Liver (tissue), 9 donors: Measurements from ENCODE around the gene CHN2. TPM values are rescaled to one million over a fixed set of nuclear protein-coding genes. Genes with fewer than 3 reads are reported as not detected.

Experiments used
- DNase-seq: peaks from one replicate; pipeline ENCODE4 v3.0.0-alpha.2; 2017; ENCODE audit warnings: low spot score
- H3K27ac ChIP-seq, 2 donors: one replicate each; pipeline ENCODE4 v1.7.0; 2013; ENCODE audit warnings: inconsistent platforms in 2 of 2, low read length in 2 of 2, control low read depth in 1 of 2, low read depth in 1 of 2, mild to moderate bottlenecking in 1 of 2
- H3K27me3 ChIP-seq, 4 donors: one replicate each; pipeline versions ENCODE4 v1.6.1 to v1.7.0; 2013; ENCODE audit warnings: low read length in 3 of 4, inconsistent platforms in 1 of 4, mild to moderate bottlenecking in 1 of 4, moderate library complexity in 1 of 4; ENCODE audit not compliant: control insufficient read depth in 4 of 4, insufficient read depth in 4 of 4
- H3K36me3 ChIP-seq, 4 donors: one replicate each; pipeline versions ENCODE4 v1.6.1 to v1.7.0; 2013; ENCODE audit warnings: low read length in 3 of 4, mild to moderate bottlenecking in 3 of 4, low read depth in 1 of 4, moderate library complexity in 1 of 4; ENCODE audit not compliant: control insufficient read depth in 4 of 4, insufficient read depth in 3 of 4
- H3K4me1 ChIP-seq, 4 donors: one replicate each; pipeline versions ENCODE4 v1.6.1 to v1.7.0; 2013; ENCODE audit warnings: low read length in 3 of 4, mild to moderate bottlenecking in 3 of 4, moderate library complexity in 1 of 4; ENCODE audit not compliant: control insufficient read depth in 4 of 4, insufficient read depth in 4 of 4
- H3K4me3 ChIP-seq, 3 donors: one replicate each; pipeline versions ENCODE4 v1.6.1 to v1.7.0; 2013; ENCODE audit warnings: low read length in 3 of 3, control low read depth in 1 of 3, low read depth in 1 of 3, mild to moderate bottlenecking in 1 of 3
- H3K9ac ChIP-seq, 2 donors: one replicate each; pipeline ENCODE4 v1.7.0; 2013; ENCODE audit warnings: low read length in 2 of 2, mild to moderate bottlenecking in 2 of 2, moderate library complexity in 2 of 2, control low read depth in 1 of 2, low read depth in 1 of 2
- H3K9me3 ChIP-seq, 4 donors: one replicate each; pipeline versions ENCODE4 v1.6.1 to v1.7.0; 2013; ENCODE audit warnings: low read length in 3 of 4; ENCODE audit not compliant: control insufficient read depth in 4 of 4
- ATF3 ChIP-seq: IDR thresholded peaks from 2 replicates; pipeline ENCODE4 v1.6.1; 2016; ENCODE audit warnings: antibody characterized with exemption
- CTCF ChIP-seq: fragments of 150-350 bp; IDR thresholded peaks from 2 replicates; pipeline ENCODE4 v1.5.1; 2017; ENCODE audit warnings: improper control_type of control experiment, low read depth, low read length; ENCODE audit not compliant: missing input control
- EGR1 ChIP-seq, 2 donors: IDR thresholded peaks; 2 replicates each; pipeline ENCODE4 v1.6.1; 2016 to 2018; ENCODE audit warnings: antibody characterized with exemption in 2 of 2, low read depth in 2 of 2
- FOXA1 ChIP-seq: IDR thresholded peaks from 2 replicates; pipeline ENCODE4 v1.6.1; 2016; ENCODE audit warnings: antibody characterized with exemption
- GABPA ChIP-seq, 2 donors: IDR thresholded peaks in 1 of 2; conservative IDR thresholded peaks in 1 of 2; 2 replicates each; pipeline ENCODE4 v1.6.1; 2016; ENCODE audit warnings: antibody characterized with exemption in 2 of 2, mild to moderate bottlenecking in 1 of 2, moderate library complexity in 1 of 2
- HNF4A ChIP-seq, 2 donors: conservative IDR thresholded peaks; 2 replicates each; pipeline ENCODE4 v1.6.1; 2016; ENCODE audit warnings: antibody characterized with exemption in 2 of 2, mild to moderate bottlenecking in 2 of 2
- JUND ChIP-seq, 2 donors: IDR thresholded peaks; 2 replicates each; pipeline ENCODE4 v1.6.1; 2016; ENCODE audit warnings: antibody characterized with exemption in 2 of 2
- MAX ChIP-seq: IDR thresholded peaks from 2 replicates; pipeline ENCODE4 v1.6.1; 2016; ENCODE audit warnings: antibody characterized with exemption
- NR2F2 ChIP-seq: IDR thresholded peaks from 2 replicates; pipeline ENCODE4 v1.6.1; 2016; ENCODE audit warnings: antibody characterized with exemption
- RAD21 ChIP-seq, 2 donors: IDR thresholded peaks; 2 replicates each; pipeline ENCODE4 v1.6.1; 2016; ENCODE audit warnings: antibody characterized with exemption in 2 of 2, mild to moderate bottlenecking in 2 of 2
- REST ChIP-seq: IDR thresholded peaks from 2 replicates; pipeline ENCODE4 v1.6.1; 2016; ENCODE audit warnings: antibody characterized with exemption, mild to moderate bottlenecking
- RXRA ChIP-seq, 2 donors: IDR thresholded peaks; 2 replicates each; pipeline ENCODE4 v1.6.1; 2017 to 2018; ENCODE audit warnings: antibody characterized with exemption in 2 of 2, mild to moderate bottlenecking in 1 of 2
- SP1 ChIP-seq: IDR thresholded peaks from 2 replicates; pipeline ENCODE4 v1.6.1; 2018; ENCODE audit warnings: antibody characterized with exemption, mild to moderate bottlenecking
- YY1 ChIP-seq: IDR thresholded peaks from 2 replicates; pipeline ENCODE4 v1.6.1; 2016; ENCODE audit warnings: antibody characterized with exemption, mild to moderate bottlenecking
- ZBTB33 ChIP-seq: IDR thresholded peaks from 2 replicates; pipeline ENCODE4 v1.6.1; 2016; ENCODE audit warnings: antibody characterized with exemption
- WGBS: extraction: QIAGEN DNeasy Blood & Tissue Kit; methylation state at CpG from one replicate; pipeline ENCODE4 v1.1.7; 2013; 5-methylcytosine and 5-hydroxymethylcytosine counted together
- polyA plus RNA-seq, 2 donors: library from polyadenylated mRNA; stranded (reverse) in 1 of 2; unstranded in 1 of 2; fragments of 200-250 nt in 1 of 2; fragments of >200 nt in 1 of 2; fragmentation: Nextera tagmentation in 1 of 2; extraction: Ambion mirVana in 1 of 2; gene quantifications; one replicate each; pipeline versions ENCODE4 v1.2.1 to v1.2.3, GENCODE V29; 2013 to 2015
- total RNA-seq, 2 donors: library from RNA; depleted of rRNA; stranded (reverse); fragments of >200 nt; gene quantifications; one replicate each; pipeline ENCODE4 v1.2.3, GENCODE V29; 2014
- donor health status: healthy.
- donor health status: healthy.
- donor health status: healthy.
- donor health status: healthy.
- donor health status: healthy.

Gene CHN2
- total and polyA plus RNA-seq, 4 donors, result 8.3 to 25.4 (median 17.8) TPM

- Histone ChIP-seq H3K36me3 (peaks cover 0 to 2% (median under 1%) of the 10 kb centered on the region in 4 donors), H3K4me3 (no peak overlapping the region), H3K9ac (no peak overlapping the region), H3K9me3 (no peaks in the 10 kb centered on the region), H3K27ac (no peak overlapping the region), H3K27me3 (no peaks in the 10 kb centered on the region), H3K4me1 (no peaks in the 10 kb centered on the region)
- DNase-seq, result no peak
- TF ChIP-seq CTCF (no peak), FOXA1 (no peak), SP1 (no peak), NR2F2 (no peak), YY1 (no peak), RXRA (IDR thresholded peaks at IDR 0.05) (no peak), ATF3 (no peak), JUND (IDR thresholded peaks at IDR 0.05) (no peak), REST (no peak), ZBTB33 (no peak), HNF4A (conservative IDR thresholded peaks at IDR 0.05) (no peak), RAD21 (IDR thresholded peaks at IDR 0.05) (no peak)
- WGBS, result 85% methylated on average over 1 of the region's 1 CpG
These were observed 170.1 kb downstream of the CHN2 start for GRCh38 chr7:29364661-29365060.

- Histone ChIP-seq H3K9ac (no peak overlapping the region), H3K4me1 (no peaks in the 10 kb centered on the region), H3K9me3 (no peaks in the 10 kb centered on the region), H3K27me3 (no peaks in the 10 kb centered on the region), H3K4me3 (no peak overlapping the region), H3K27ac (no peak overlapping the region), H3K36me3 (peaks cover 0 to 5% (median 1%) of the 10 kb centered on the region in 4 donors)
- DNase-seq, result no peak
- WGBS, result 100% methylated on average over 1 of the region's 1 CpG
- TF ChIP-seq FOXA1, result no peak
- TF ChIP-seq REST, result no peak
- TF ChIP-seq GABPA (IDR thresholded peaks at IDR 0.05 in 1 of 2, conservative IDR thresholded peaks at IDR 0.05 in 1 of 2), result no peak
- no peak for TF ChIP-seq EGR1 (IDR thresholded peaks at IDR 0.05; ENCODE audit: low read depth in 2 of 2)
- no peak for TF ChIP-seq RAD21 (IDR thresholded peaks at IDR 0.05)
- TF ChIP-seq RXRA (IDR thresholded peaks at IDR 0.05), result no peak
- no peak for TF ChIP-seq ATF3
- no peak for TF ChIP-seq YY1
- no peak for TF ChIP-seq ZBTB33
- no peak for TF ChIP-seq JUND (IDR thresholded peaks at IDR 0.05)
- TF ChIP-seq MAX, result no peak
These were observed 170.8 kb downstream of the CHN2 start for GRCh38 chr7:29365423-29365822.
